K562 (cell line): ENCODE measurements around the gene WSCD1. TPM values are rescaled to one million over a fixed set of nuclear protein-coding genes. Genes with fewer than 3 reads are reported as not detected.

ENCODE experiments used
- ATAC-seq: fragments of 200-7000 bp; cut with Tn5 transposase; 3 replicates; pipeline ENCODE4 v1.9.1; 2020; ENCODE audit warnings: moderate library complexity
- BruUV-seq: library from RNA; stranded (reverse); fragments of 400-500 nt; replicated peaks from 2 replicates; lab custom pipeline; 2021; lab: Mats Ljungman, UMichigan
- CTCF ChIA-PET: fragments of 300-600 bp; formaldehyde crosslinking; extraction: SDS; loops from one replicate; lab custom pipeline; 2021; ENCODE audit warnings: low intra/inter-chr PET ratio; lab: Yijun Ruan, JAX
- POLR2A ChIA-PET: fragments of 300-600, 350-650 bp; sonication (Branson Sonifier 250); formaldehyde crosslinking; extraction: SDS; loops from one replicate; lab custom pipeline; 2021; ENCODE audit warnings: antibody characterized with exemption, inconsistent platforms; lab: Yijun Ruan, JAX
- DNase-seq, 4 experiments: peaks; one replicate each; pipeline versions ENCODE4 v3.0.0 to v3.0.0-alpha.2; 2011 to 2018; ENCODE audit warnings: low spot score in 3 of 4, mixed read lengths in 3 of 4; ENCODE audit errors: extremely low read depth in 1 of 4
- FAIRE-seq: peaks from 2 replicates; lab custom pipeline; 2011; peaks lifted over from hg19 to GRCh38; lab: Jason Lieb, UNC
- H2AFZ ChIP-seq: 2 replicates; pipeline ENCODE4 v1.6.0; 2011; ENCODE audit warnings: low read depth, low read length, control low read depth, inconsistent platforms
- H3K27ac ChIP-seq: fragments of 200-600 bp; 3 replicates; pipeline ENCODE4 v1.8.0; 2011; ENCODE audit warnings: low read depth, mild to moderate bottlenecking, control low read depth, inconsistent platforms, low read length, moderate library complexity, mixed read lengths; ENCODE audit errors: extremely low read depth
- H3K27me3 ChIP-seq, 2 experiments: fragments of 300-600 bp in 1 of 2; 2 replicates in 1 of 2; 3 replicates in 1 of 2; pipeline versions ENCODE4 v1.6.0 to v1.8.0; 2011; ENCODE audit warnings: inconsistent platforms in 2 of 2, low read length in 2 of 2, mild to moderate bottlenecking in 1 of 2, mixed read lengths in 1 of 2, moderate library complexity in 1 of 2; ENCODE audit not compliant: control insufficient read depth in 2 of 2, insufficient read depth in 2 of 2
- H3K36me3 ChIP-seq: fragments of 300-600 bp; 3 replicates; pipeline ENCODE4 v1.8.0; 2011; ENCODE audit warnings: mild to moderate bottlenecking, low read length, inconsistent platforms; ENCODE audit not compliant: control insufficient read depth, insufficient read depth
- H3K4me1 ChIP-seq, 2 experiments: fragments of 200-600 bp in 1 of 2; replicated peaks in 1 of 2; 2 replicates in 1 of 2; 3 replicates in 1 of 2; pipeline versions ENCODE4 v1.5.1 to v1.8.0; 2011; ENCODE audit warnings: inconsistent platforms in 2 of 2, low read length in 2 of 2, mild to moderate bottlenecking in 1 of 2, mixed read lengths in 1 of 2, moderate library complexity in 1 of 2; ENCODE audit not compliant: control insufficient read depth in 2 of 2, insufficient read depth in 2 of 2
- H3K4me2 ChIP-seq: 2 replicates; pipeline ENCODE4 v1.6.1; 2011; ENCODE audit warnings: low read length, control low read depth, inconsistent platforms, mixed read lengths; ENCODE audit not compliant: insufficient read depth
- H3K4me3 ChIP-seq: fragments of 200-600 bp; sonication (generic), shearing (Covaris generic); 2 replicates; pipeline ENCODE4 v1.5.1; 2016; ENCODE audit warnings: control low read depth, inconsistent platforms
- H3K79me2 ChIP-seq: fragments of 200-600 bp; 3 replicates; pipeline ENCODE4 v1.8.0; 2011; ENCODE audit warnings: low read length, inconsistent platforms; ENCODE audit not compliant: control insufficient read depth, insufficient read depth
- H3K9ac ChIP-seq, 2 experiments: 2 replicates each; pipeline versions ENCODE4 v1.6.0 to v1.6.1; 2011; ENCODE audit warnings: low read depth in 2 of 2, low read length in 2 of 2, control low read depth in 1 of 2, inconsistent platforms in 1 of 2, mild to moderate bottlenecking in 1 of 2, mixed read lengths in 1 of 2; ENCODE audit not compliant: insufficient read depth in 1 of 2
- H3K9me1 ChIP-seq: one replicate; pipeline ENCODE4 v1.6.0; 2011; ENCODE audit warnings: inconsistent platforms, mild to moderate bottlenecking, low read length, moderate library complexity; ENCODE audit not compliant: control insufficient read depth, insufficient read depth
- H3K9me3 ChIP-seq: replicated peaks from 2 replicates; pipeline ENCODE4 v1.5.1; 2011; ENCODE audit warnings: low read depth, low read length, inconsistent platforms; ENCODE audit not compliant: control insufficient read depth, insufficient read depth
- H4K20me1 ChIP-seq: replicated peaks from 2 replicates; pipeline ENCODE4 v1.6.1; 2011; ENCODE audit warnings: low read length, inconsistent platforms, mixed read lengths; ENCODE audit not compliant: control insufficient read depth, insufficient read depth
- ARID3B ChIP-seq: fragments of 250-450 bp; sonication (Bioruptor Pico); IDR thresholded peaks from 2 replicates; pipeline ENCODE4 v1.4.0; 2020; ENCODE audit warnings: borderline replicate concordance
- BCL6 ChIP-seq: fragments of 250-450 bp; sonication (Bioruptor Pico); IDR thresholded peaks from 2 replicates; pipeline ENCODE4 v1.4.0; 2020
- CCNT2 ChIP-seq: IDR thresholded peaks from 2 replicates; pipeline ENCODE4 v1.6.1; 2011; ENCODE audit warnings: borderline replicate concordance, low read depth, mild to moderate bottlenecking, moderate library complexity, mixed read lengths, low read length; ENCODE audit not compliant: insufficient read length; ENCODE audit errors: extremely low read depth
- CTBP1 ChIP-seq: fragments of 450-650 bp; IDR thresholded peaks from 2 replicates; pipeline ENCODE4 v1.6.1; 2016; ENCODE audit warnings: borderline replicate concordance
- FUS ChIP-seq: fragments of 200-400 bp; formaldehyde crosslinking; optimal IDR thresholded peaks from 2 replicates; pipeline ENCODE3; 2017; ENCODE audit warnings: low read depth, low read length
- HDAC3 ChIP-seq: fragments of 450-650 bp; IDR thresholded peaks from 2 replicates; pipeline ENCODE4 v1.6.1; 2018; ENCODE audit warnings: borderline replicate concordance, mild to moderate bottlenecking, moderate library complexity; ENCODE audit not compliant: partially characterized antibody
- HDAC8 ChIP-seq: fragments of 450-650 bp; IDR thresholded peaks from 2 replicates; pipeline ENCODE4 v1.6.1; 2016; ENCODE audit warnings: mild to moderate bottlenecking, missing genetic modification characterization, moderate library complexity, missing compliant biosample characterization
- ID3 ChIP-seq, 2 experiments: fragments of 250-450 bp in 1 of 2; fragments of 450-650 bp in 1 of 2; sonication (Bioruptor Pico) in 1 of 2; IDR thresholded peaks; 2 replicates each; pipeline versions ENCODE4 v1.6.1 to v1.8.0; 2016 to 2021; ENCODE audit warnings: mild to moderate bottlenecking in 2 of 2, moderate library complexity in 2 of 2, missing compliant biosample characterization in 1 of 2, missing genetic modification characterization in 1 of 2
- LCOR ChIP-seq: sonication (generic); formaldehyde crosslinking; IDR thresholded peaks from 2 replicates; pipeline ENCODE4 v1.8.0; 2022; ENCODE audit warnings: mild to moderate bottlenecking, missing genetic modification reagents
- NBN ChIP-seq: fragments of 450-650 bp; IDR thresholded peaks from 2 replicates; pipeline ENCODE4 v1.6.1; 2016; ENCODE audit warnings: low read depth, mild to moderate bottlenecking
- ZBED1 ChIP-seq: IDR thresholded peaks from 2 replicates; pipeline ENCODE4 v1.6.1; 2014
- ZNF134 ChIP-seq: fragments of 250-450 bp; sonication (Bioruptor Pico); conservative IDR thresholded peaks from 2 replicates; pipeline ENCODE4 v1.4.0; 2020
- ZNF197 ChIP-seq: fragments of 200-800 bp; sonication (Bioruptor generic); IDR thresholded peaks from 2 replicates; pipeline ENCODE4 v1.6.1; 2016; ENCODE audit warnings: low read depth, missing genetic modification characterization, missing compliant biosample characterization
- ZNF24 ChIP-seq: fragments of 450-650 bp; IDR thresholded peaks from 2 replicates; pipeline ENCODE4 v1.6.1; 2016
- ZNF316 ChIP-seq: fragments of 450-650 bp; IDR thresholded peaks from 2 replicates; pipeline ENCODE4 v1.6.1; 2016
- ZNF41 ChIP-seq: fragments of 250-450 bp; sonication (Bioruptor Pico); conservative IDR thresholded peaks from 2 replicates; pipeline ENCODE4 v1.4.0; 2020; ENCODE audit warnings: mild to moderate bottlenecking
- WGBS: fragments of 100-300 bp; shearing (Covaris generic); methylation state at CpG from one replicate; pipeline ENCODE4 v1.1.6; 2016; ENCODE audit warnings: low coverage, mixed read lengths; ENCODE audit not compliant: insufficient coverage; ENCODE audit errors: missing lambda C conversion rate; 5-methylcytosine and 5-hydroxymethylcytosine counted together
- in situ Hi-C: fragments of 300-500 bp; cut with MboI; formaldehyde crosslinking; loops from 4 replicates; pipeline ENCODE4 v1.15.0; 2018; ENCODE audit warnings: inconsistent platforms, mixed read lengths
- intact Hi-C: fragments of 100-400 bp; cut with micrococcal nuclease; formaldehyde crosslinking; loops from 2 replicates; pipeline ENCODE4 v1.14.2; 2022
- polyA plus RNA-seq, 8 experiments: library from polyadenylated mRNA; depleted of rRNA in 4 of 8; stranded (reverse) in 5 of 8; unstranded in 3 of 8; fragments of >200 nt; fragmentation: Nextera tagmentation in 2 of 8; fragmentation: Illumina TruSeq in 1 of 8; extraction: Ambion mirVana in 2 of 8; extraction: Trizol in 1 of 8; gene quantifications; 2 replicates each; pipeline versions ENCODE4 v1.2.1 to v1.2.3, GENCODE V29; 2011 to 2014; ENCODE audit warnings: inconsistent platforms in 1 of 8, missing spikeins in 1 of 8
- total RNA-seq, 7 experiments: library from RNA; depleted of rRNA in 6 of 7; stranded (reverse); fragments of >200 nt in 6 of 7; fragmentation: Illumina TruSeq in 2 of 7; extraction: Trizol in 2 of 7; gene quantifications; 2 replicates each; pipeline versions ENCODE4 v1.2.1 to v1.2.3, GENCODE V29; 2011 to 2021; ENCODE audit warnings: low replicate concordance in 1 of 7
- TF ChIP-seq, protein P1 (sequence below), 2 experiments: fragments of 450-650 bp; IDR thresholded peaks; 2 replicates each; pipeline ENCODE4 v1.6.1; 2016

Gene WSCD1
- total and polyA plus RNA-seq, 9 of the 15 experiments (the other 6 are each of a cell fraction or from before 2014, with no cell fraction given): not detected

DNA sequence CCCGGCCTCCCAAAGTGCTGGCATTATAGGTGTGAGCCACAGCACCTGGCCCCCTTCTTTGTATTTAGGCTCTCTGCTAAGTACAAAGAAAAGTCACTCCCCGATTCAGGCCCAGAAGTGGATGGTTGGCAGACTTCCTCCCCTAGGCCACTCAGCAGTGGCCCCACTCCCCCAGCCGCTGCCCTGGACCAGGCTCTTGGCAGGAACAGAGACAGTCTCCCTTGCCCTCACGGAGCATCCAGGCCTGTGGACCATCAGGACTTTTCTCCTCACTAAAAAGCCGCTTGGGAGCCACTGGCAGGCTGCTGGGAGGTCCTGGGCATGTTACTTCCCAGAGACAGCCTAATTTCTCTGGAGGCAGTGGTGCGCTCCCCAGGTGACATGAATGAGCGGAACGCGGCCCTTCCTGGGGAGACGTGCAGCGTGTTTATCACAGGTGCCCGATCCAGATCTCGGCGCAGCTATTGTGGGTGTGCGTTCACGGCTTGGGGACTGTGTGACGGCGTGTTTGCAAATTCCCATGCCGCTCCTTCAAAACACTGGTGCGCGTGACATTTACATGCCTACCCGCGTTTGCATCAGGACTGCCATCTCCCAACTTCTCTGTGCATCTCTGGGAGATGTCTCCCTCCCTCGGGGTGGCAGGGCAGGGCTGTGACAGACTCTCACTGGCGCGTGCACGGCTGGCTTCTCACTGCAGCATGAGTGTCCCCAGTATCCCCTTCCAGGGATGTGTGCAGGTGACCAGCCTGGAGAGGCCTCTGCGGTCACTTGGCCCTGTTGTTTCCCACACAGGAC, 16.6 kb downstream of the WSCD1 start (continued):
- TF ChIP-seq ZNF197 (CRISPR knock-in tag) (no peak), ID3 (CRISPR knock-in tag; IDR thresholded peaks at IDR 0.05) (no peak), ID3 (tag; IDR thresholded peaks at IDR 0.05) (no peak), NBN (no peak), FUS (no peak), ZNF316 (no peak), ZBED1 (no peak), ZNF24 (no peak), HDAC3 (no peak)

DNA sequence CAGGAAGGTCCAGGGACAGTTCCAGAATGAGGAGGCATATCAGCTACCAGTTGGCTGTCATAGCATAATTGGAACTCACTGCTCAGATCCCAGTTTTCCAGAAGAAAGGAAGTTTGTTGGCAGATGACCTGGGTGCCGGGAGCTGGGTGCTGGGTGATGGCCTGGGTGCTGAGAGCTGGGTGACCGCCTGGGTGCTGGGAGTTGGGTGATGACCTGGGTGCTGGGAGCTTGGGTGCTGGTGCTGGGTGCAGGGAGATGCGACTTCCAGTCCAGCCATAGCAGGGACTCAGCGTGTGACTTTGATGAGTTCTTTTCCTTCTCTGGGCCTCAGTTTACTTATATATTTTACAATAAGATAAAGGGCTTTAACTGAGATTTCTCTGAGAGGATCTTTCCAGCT, 18.0 kb downstream of the WSCD1 start:
- Histone ChIP-seq H3K79me2 (no peaks in the 10 kb centered on the region), H4K20me1 (no peaks in the 10 kb centered on the region), H3K9me1 (no peaks in the 10 kb centered on the region), H3K4me3 (no peak overlapping the region), H3K9ac (no peak overlapping the region), H3K4me1 (no peaks in the 10 kb centered on the region; a peak in 1 of 5 replicates), H3K36me3 (no peaks in the 10 kb centered on the region), H3K9me3 (no peaks in the 10 kb centered on the region), H3K27me3 (peaks cover under 1 to 47% of the 10 kb centered on the region in 2 experiments; a peak in 4 of 5 replicates), H3K4me2 (no peak overlapping the region), H3K27ac (no peak overlapping the region), H2AFZ (no peak overlapping the region)
- DNase-seq (no peak), ATAC-seq (no peak), FAIRE-seq (no peak)
- no TSS peak for BruUV-seq
- intact Hi-C loops (no loop called here), in situ Hi-C loops (no loop called here)
- ChIA-PET POLR2A (no interaction called here), CTCF (no interaction called here)
- 0% methylated on average over 4 of the region's 4 CpGs for WGBS
- TF ChIP-seq LCOR (no peak), CTBP1 (no peak), ZNF134 (CRISPR knock-in tag) (no peak), BCL6 (CRISPR knock-in tag) (no peak), ZNF41 (no peak), HDAC8 (tag) (no peak), ARID3B (no peak), CCNT2 (no peak)
- TF ChIP-seq, protein P1, sequence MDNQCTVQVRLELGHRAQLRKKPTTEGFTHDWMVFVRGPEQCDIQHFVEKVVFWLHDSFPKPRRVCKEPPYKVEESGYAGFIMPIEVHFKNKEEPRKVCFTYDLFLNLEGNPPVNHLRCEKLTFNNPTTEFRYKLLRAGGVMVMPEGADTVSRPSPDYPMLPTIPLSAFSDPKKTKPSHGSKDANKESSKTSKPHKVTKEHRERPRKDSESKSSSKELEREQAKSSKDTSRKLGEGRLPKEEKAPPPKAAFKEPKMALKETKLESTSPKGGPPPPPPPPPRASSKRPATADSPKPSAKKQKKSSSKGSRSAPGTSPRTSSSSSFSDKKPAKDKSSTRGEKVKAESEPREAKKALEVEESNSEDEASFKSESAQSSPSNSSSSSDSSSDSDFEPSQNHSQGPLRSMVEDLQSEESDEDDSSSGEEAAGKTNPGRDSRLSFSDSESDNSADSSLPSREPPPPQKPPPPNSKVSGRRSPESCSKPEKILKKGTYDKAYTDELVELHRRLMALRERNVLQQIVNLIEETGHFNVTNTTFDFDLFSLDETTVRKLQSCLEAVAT (IDR thresholded peaks at IDR 0.05): no peak
